Fibroblast of lung (primary cell): ENCODE results near the gene XYLT2. TPM values are rescaled to one million over a fixed set of nuclear protein-coding genes. Genes with fewer than 3 reads are reported as not detected.

ENCODE experiments used
- DNase-seq, 2 donors: peaks; one replicate each; pipeline versions ENCODE4 v3.0.0 to v3.0.0-alpha.2; 2010; ENCODE audit warnings: low read depth in 2 of 2
- H2AFZ ChIP-seq: 2 replicates; pipeline ENCODE4 v1.5.1; 2012; ENCODE audit warnings: low read length, control low read depth, inconsistent platforms
- H3K27ac ChIP-seq: 2 replicates; pipeline ENCODE4 v1.5.1; 2011; ENCODE audit warnings: low read length, control low read depth; ENCODE audit not compliant: insufficient read depth
- H3K27me3 ChIP-seq: 2 replicates; pipeline ENCODE4 v1.5.1; 2011; ENCODE audit warnings: mild to moderate bottlenecking, low read length; ENCODE audit not compliant: control insufficient read depth, insufficient read depth
- H3K36me3 ChIP-seq: 2 replicates; pipeline ENCODE4 v1.5.1; 2011; ENCODE audit warnings: low read length; ENCODE audit not compliant: control insufficient read depth, insufficient read depth
- H3K4me1 ChIP-seq: 2 replicates; pipeline ENCODE4 v1.5.1; 2011; ENCODE audit warnings: low read length; ENCODE audit not compliant: control insufficient read depth, insufficient read depth; ENCODE audit errors: extremely low read depth
- H3K4me2 ChIP-seq: 2 replicates; pipeline ENCODE4 v1.5.1; 2011; ENCODE audit warnings: low read length, control low read depth; ENCODE audit not compliant: insufficient read depth; ENCODE audit errors: extremely low read depth
- H3K4me3 ChIP-seq, 4 experiments: fragments of 200-600 bp in 1 of 4; sonication (generic) in 1 of 4; replicated peaks in 1 of 4; 2 replicates each; pipeline ENCODE4 v1.5.1; 2011 to 2016; ENCODE audit warnings: low read length in 4 of 4, low read depth in 3 of 4, mild to moderate bottlenecking in 3 of 4, control low read depth in 2 of 4, inconsistent platforms in 1 of 4, mixed read lengths in 1 of 4; ENCODE audit not compliant: insufficient read depth in 1 of 4; ENCODE audit errors: control extremely low read depth in 1 of 4
- H3K79me2 ChIP-seq: 2 replicates; pipeline ENCODE4 v1.5.1; 2012; ENCODE audit warnings: mild to moderate bottlenecking, low read length, inconsistent platforms; ENCODE audit not compliant: control insufficient read depth, insufficient read depth
- H3K9ac ChIP-seq: 2 replicates; pipeline ENCODE4 v1.5.1; 2011; ENCODE audit warnings: mild to moderate bottlenecking, low read length, control low read depth; ENCODE audit not compliant: insufficient read depth
- H3K9me3 ChIP-seq: 2 replicates; pipeline ENCODE4 v1.5.1; 2012; ENCODE audit warnings: low read depth, low read length; ENCODE audit not compliant: control insufficient read depth, insufficient read depth
- H4K20me1 ChIP-seq: 2 replicates; pipeline ENCODE4 v1.5.1; 2011; ENCODE audit warnings: low read length; ENCODE audit not compliant: control insufficient read depth, insufficient read depth; ENCODE audit errors: extremely low read depth
- CTCF ChIP-seq, 2 donors: IDR thresholded peaks in 1 of 2; conservative IDR thresholded peaks in 1 of 2; 1 replicate in 1 of 2; 2 replicates in 1 of 2; pipeline ENCODE4 v1.5.1; 2011 to 2012; ENCODE audit warnings: low read length in 2 of 2, control low read depth in 1 of 2, inconsistent platforms in 1 of 2, low read depth in 1 of 2, mild to moderate bottlenecking in 1 of 2
- EZH2 ChIP-seq: IDR thresholded peaks from 2 replicates; pipeline ENCODE4 v1.5.1; 2012; ENCODE audit warnings: low read length, control low read depth, mild to moderate bottlenecking; ENCODE audit errors: missing control alignments
- polyA plus RNA-seq, 2 donors: library from polyadenylated mRNA; depleted of rRNA in 1 of 2; stranded (reverse) in 1 of 2; unstranded in 1 of 2; fragments of >200 nt; gene quantifications; 2 replicates each; pipeline ENCODE4 v1.2.1, GENCODE V29; 2011 to 2012; ENCODE audit warnings: missing spikeins in 1 of 2
- total RNA-seq: library from RNA; depleted of rRNA; stranded (reverse); fragments of >200 nt; gene quantifications from 2 replicates; pipeline ENCODE4 v1.2.1, GENCODE V29; 2014

Gene XYLT2
- total and polyA plus RNA-seq, 2 donors (not counting 1 experiment from before 2014, with no cell fraction given) = 12.7 to 43.9 TPM

DNA sequence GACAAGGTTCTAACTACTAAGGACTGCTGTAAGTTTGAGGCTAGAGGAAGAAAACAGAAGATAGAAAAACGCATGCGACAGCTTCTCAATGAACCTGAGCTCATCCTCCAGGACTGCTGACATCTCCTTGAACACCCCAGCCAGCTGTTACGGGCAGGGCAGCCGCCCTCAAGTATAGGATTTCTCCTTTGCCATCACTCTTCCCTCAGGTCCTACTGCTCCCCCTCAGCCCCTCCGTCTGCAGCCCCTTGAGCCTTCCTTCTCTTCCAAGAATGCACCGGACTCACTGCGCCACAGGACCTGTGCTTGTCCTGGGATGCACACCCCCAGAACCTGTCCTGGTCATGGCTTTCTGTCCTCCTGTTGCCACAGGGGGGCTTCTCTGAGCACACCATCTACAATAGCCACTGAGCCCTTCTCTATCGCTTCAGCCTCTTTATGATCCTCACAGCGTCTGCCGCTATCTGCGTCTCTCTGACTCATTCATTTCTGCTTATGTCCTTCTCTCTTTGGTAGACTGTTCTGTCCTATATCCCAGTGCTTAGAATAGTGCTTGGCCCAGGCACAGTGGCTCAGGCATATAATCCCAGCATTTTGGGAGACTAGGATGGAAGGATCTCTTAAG lies 15.7 kb upstream of the XYLT2 start:
- Histone ChIP-seq H3K79me2 (no peaks in the 10 kb centered on the region), H4K20me1 (no peaks in the 10 kb centered on the region), H3K4me3 (no peak overlapping the region), H3K27ac (no peak overlapping the region), H3K4me1 (peaks cover 6% of the 10 kb centered on the region), H3K4me2 (no peak overlapping the region), H3K9me3 (no peaks in the 10 kb centered on the region), H2AFZ (no peak overlapping the region), H3K9ac (no peak overlapping the region), H3K36me3 (no peaks in the 10 kb centered on the region), H3K27me3 (no peaks in the 10 kb centered on the region)
- TF ChIP-seq CTCF (conservative IDR thresholded peaks at IDR 0.05 in 1 of 2, IDR thresholded peaks at IDR 0.05 in 1 of 2; ENCODE audit: low read depth in 1 of 2, low read length in 2 of 2) = no peak
- TF ChIP-seq EZH2 = no peak
- DNase-seq = no peak

- H2AFZ ChIP-seq = no peak overlapping the region
- no peak for TF ChIP-seq EZH2
- no peak for TF ChIP-seq CTCF (conservative IDR thresholded peaks at IDR 0.05 in 1 of 2, IDR thresholded peaks at IDR 0.05 in 1 of 2; ENCODE audit: low read depth in 1 of 2, low read length in 2 of 2)
- H3K36me3 ChIP-seq = no peaks in the 10 kb centered on the region
- peak; percentile 84 to 97 for DNase-seq
- H3K4me2 ChIP-seq = peak overlapping the region; percentile 35
- no peaks in the 10 kb centered on the region for H4K20me1 ChIP-seq
- peak overlapping the region; percentile 47 for H3K27ac ChIP-seq
- no peaks in the 10 kb centered on the region for H3K79me2 ChIP-seq
- H3K4me1 ChIP-seq = peaks cover 6% of the 10 kb centered on the region
- no peak overlapping the region for H3K4me3 ChIP-seq
- no peak overlapping the region for H3K9ac ChIP-seq
- no peaks in the 10 kb centered on the region for H3K9me3 ChIP-seq
- no peaks in the 10 kb centered on the region for H3K27me3 ChIP-seq
Measured at GRCh38 chr17:50331085-50331791, 14.7 kb upstream of the XYLT2 start.

DNA sequence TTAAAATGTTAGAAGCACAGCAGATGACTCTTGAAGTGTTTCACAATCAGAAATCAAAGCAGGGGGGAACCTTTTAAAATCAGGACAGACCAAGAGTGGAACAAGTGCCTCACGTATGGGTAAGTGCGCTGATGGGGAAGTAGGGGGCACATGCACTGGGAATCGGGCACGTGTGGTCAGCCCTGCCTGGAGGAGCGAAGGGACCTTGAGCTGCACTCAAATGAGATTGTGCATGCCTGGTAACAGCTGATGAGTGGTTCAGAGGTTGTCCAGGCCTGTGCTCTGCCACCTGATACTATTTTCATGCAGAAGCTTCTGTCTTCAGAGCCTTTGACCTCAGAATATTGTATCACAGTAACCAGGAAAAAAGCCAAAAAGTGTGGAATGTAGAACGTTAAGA lies 13.7 kb upstream of the XYLT2 start:
- Histone ChIP-seq H3K4me2 (no peak overlapping the region), H3K9me3 (no peaks in the 10 kb centered on the region), H3K36me3 (no peaks in the 10 kb centered on the region), H3K4me1 (peaks cover 6% of the 10 kb centered on the region), H4K20me1 (no peaks in the 10 kb centered on the region), H2AFZ (no peak overlapping the region), H3K27ac (no peak overlapping the region), H3K79me2 (no peaks in the 10 kb centered on the region), H3K4me3 (no peak overlapping the region), H3K27me3 (no peaks in the 10 kb centered on the region), H3K9ac (no peak overlapping the region)
- no peak for DNase-seq
- TF ChIP-seq EZH2 (no peak), CTCF (conservative IDR thresholded peaks at IDR 0.05 in 1 of 2, IDR thresholded peaks at IDR 0.05 in 1 of 2; ENCODE audit: low read depth in 1 of 2, low read length in 2 of 2) (no peak)
